ENCODE measurements around the gene MICAL3.

DNA sequence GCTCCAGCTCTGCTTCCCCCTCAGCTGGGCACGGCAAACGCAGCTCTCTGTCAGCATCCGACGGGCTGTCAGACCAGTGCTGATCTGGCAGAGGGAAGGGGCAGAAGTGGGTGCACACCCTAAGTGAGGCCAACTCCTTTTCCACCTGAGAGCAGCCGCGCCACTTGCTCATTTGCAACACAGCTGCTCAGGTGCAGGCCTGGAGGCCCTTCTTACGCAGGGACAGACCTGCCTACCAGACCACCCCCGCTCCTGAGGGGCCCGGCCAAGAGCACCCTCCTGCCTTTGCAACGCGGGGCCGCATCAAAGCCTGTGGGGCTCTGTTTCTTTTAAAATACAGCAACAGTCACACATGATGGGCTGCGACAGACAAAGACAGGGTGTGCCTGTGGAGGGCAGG is 202.3 kb downstream of the MICAL3 start:
- TF ChIP-seq, protein P1, sequence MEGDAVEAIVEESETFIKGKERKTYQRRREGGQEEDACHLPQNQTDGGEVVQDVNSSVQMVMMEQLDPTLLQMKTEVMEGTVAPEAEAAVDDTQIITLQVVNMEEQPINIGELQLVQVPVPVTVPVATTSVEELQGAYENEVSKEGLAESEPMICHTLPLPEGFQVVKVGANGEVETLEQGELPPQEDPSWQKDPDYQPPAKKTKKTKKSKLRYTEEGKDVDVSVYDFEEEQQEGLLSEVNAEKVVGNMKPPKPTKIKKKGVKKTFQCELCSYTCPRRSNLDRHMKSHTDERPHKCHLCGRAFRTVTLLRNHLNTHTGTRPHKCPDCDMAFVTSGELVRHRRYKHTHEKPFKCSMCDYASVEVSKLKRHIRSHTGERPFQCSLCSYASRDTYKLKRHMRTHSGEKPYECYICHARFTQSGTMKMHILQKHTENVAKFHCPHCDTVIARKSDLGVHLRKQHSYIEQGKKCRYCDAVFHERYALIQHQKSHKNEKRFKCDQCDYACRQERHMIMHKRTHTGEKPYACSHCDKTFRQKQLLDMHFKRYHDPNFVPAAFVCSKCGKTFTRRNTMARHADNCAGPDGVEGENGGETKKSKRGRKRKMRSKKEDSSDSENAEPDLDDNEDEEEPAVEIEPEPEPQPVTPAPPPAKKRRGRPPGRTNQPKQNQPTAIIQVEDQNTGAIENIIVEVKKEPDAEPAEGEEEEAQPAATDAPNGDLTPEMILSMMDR (IDR thresholded peaks at IDR 0.05) = no peak
- TF ChIP-seq POLR2A (IDR thresholded peaks at IDR 0.05) = no peak
